GM21737 (cell line): ENCODE measurements around the gene MAPK8IP3.

ENCODE experiments used
- ATAC-seq: cut with Tn5 transposase; IDR thresholded peaks from one replicate; pipeline ENCODE4 v1.9.1; 2021; ENCODE audit warnings: mild to moderate bottlenecking, moderate library complexity; ENCODE audit not compliant: unreplicated experiment

Gene MAPK8IP3, protein sequence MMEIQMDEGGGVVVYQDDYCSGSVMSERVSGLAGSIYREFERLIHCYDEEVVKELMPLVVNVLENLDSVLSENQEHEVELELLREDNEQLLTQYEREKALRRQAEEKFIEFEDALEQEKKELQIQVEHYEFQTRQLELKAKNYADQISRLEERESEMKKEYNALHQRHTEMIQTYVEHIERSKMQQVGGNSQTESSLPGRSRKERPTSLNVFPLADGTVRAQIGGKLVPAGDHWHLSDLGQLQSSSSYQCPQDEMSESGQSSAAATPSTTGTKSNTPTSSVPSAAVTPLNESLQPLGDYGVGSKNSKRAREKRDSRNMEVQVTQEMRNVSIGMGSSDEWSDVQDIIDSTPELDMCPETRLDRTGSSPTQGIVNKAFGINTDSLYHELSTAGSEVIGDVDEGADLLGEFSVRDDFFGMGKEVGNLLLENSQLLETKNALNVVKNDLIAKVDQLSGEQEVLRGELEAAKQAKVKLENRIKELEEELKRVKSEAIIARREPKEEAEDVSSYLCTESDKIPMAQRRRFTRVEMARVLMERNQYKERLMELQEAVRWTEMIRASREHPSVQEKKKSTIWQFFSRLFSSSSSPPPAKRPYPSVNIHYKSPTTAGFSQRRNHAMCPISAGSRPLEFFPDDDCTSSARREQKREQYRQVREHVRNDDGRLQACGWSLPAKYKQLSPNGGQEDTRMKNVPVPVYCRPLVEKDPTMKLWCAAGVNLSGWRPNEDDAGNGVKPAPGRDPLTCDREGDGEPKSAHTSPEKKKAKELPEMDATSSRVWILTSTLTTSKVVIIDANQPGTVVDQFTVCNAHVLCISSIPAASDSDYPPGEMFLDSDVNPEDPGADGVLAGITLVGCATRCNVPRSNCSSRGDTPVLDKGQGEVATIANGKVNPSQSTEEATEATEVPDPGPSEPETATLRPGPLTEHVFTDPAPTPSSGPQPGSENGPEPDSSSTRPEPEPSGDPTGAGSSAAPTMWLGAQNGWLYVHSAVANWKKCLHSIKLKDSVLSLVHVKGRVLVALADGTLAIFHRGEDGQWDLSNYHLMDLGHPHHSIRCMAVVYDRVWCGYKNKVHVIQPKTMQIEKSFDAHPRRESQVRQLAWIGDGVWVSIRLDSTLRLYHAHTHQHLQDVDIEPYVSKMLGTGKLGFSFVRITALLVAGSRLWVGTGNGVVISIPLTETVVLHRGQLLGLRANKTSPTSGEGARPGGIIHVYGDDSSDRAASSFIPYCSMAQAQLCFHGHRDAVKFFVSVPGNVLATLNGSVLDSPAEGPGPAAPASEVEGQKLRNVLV (N-terminal part only)

DNA sequence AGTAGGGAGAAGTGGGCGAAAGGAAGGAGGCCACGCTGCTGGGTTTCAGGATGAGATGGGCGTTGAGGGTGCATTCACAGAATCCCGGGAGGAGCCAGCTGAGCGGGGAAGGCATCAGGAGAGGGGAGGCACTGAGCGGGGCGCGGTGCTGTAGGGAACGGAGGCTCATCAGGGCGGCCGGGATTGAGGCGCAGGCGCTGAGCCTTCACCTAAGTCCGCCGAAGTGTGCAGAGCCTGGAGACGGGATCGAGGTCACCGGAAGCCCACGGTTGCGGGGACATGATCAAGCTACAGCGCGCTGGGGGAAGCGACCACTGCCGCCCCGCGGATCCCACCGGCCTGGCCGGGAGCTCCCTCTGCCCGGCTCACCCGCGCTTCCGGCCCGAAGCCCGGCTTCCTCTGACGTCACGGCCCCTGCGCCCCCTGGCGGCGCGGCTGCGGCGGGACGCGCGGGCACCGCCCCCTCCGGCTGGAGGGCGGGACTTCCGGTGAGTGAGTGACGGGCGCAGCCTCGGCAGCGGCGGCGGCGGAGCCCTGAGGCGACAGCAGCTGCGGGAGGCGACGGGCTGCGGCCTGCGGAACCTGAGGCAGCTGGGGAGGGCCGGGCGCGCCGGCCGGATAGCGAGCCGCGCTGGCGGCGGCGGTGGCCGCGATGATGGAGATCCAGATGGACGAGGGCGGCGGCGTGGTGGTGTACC, at the start of gene MAPK8IP3:
MAPK8IP3 (plus strand) TSS at position 508 of the 698 bp plus-strand sequence; CDS start at position 653, 145 bp downstream.
- ATAC-seq: peak; percentile 79

DNA sequence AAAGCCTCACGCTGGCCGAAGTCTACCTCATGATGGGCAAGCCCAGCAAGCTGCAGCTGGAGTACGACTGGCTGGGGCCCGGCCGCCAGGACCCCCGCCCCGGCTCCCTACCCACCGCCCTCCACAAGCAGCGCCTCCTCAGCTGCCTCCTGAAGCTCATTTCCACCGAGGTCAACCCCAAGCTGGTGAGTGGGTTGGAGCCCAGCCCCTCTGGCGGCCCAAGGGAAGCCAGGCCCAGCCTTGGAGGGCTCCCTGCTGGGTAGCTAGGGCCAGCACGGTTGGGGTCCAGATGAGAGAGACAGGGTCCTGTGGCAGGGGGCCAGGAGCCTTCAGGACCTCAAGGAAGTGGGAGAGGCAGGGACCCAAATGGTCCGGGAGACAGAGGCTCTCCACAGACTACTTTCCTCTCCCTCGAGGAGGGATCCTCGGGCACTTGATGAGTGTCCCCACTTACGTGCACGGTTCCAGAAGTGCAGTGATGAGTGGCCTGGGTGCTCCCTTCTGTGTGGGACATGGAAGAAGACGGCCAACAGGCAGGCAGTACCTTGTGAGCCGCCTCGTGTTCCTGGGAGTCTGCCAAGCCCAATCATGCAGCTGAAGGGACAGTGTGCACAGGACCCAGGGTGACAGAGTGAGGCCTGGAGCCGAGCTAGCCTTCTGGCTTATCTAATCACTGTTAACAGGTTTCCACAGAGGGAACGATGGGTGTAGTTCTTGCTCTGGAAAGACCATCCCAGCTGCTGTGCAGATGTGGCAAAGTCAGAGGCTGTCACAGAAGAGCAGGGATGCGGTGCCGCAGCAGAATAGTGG, 49.0 kb upstream of the MAPK8IP3 start:
- no peak for ATAC-seq

GRCh38 chr16:1657841-1658240, 48.2 kb upstream of the MAPK8IP3 start:
- no peak for ATAC-seq

DNA sequence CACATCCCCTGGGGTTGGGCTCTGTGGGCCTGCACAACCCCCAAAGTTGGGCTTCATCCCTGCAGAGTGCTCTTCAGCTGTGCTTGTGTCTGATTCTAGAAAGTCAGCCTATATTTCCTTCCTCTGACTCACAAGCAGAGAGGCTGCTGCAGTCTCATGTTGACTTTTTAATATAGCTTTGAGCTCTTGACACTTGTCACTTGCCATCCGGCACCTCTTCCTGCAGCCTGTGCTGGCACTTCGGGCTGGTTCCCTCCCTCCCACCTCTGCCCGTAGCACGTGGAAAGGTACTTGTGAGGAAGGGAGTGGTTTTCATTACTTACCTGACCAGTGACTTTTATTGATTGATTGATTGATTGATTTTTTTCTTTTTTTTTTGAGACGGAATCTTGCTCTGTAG, 47.0 kb upstream of the MAPK8IP3 start:
- no peak for ATAC-seq

- no peak for ATAC-seq
Observed at GRCh38 chr16:1661826-1662225, 44.2 kb upstream of the MAPK8IP3 start.

GRCh38 chr16:1662543-1662942, 43.5 kb upstream of the MAPK8IP3 start:
- no peak for ATAC-seq

DNA sequence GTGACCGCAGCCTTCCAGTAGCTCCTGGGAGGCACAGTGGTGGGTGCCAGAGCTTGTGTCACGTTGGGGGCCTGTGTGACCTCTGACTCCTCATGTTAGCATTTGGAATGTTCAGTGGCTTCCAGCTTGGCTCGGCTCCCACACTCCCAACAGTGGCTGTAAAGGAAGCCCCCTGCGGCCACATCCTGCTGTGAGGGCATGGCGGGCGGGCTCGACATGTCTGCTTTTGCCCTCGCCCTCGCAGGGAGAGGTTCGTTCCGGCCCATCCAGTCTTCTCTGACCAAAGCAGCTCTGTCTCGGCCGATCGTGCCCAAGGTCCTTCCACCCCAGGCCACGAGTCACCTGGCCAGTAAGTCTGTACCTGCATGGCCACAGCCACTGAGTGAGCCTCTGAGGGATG, 40.2 kb upstream of the MAPK8IP3 start:
- ATAC-seq: no peak

DNA sequence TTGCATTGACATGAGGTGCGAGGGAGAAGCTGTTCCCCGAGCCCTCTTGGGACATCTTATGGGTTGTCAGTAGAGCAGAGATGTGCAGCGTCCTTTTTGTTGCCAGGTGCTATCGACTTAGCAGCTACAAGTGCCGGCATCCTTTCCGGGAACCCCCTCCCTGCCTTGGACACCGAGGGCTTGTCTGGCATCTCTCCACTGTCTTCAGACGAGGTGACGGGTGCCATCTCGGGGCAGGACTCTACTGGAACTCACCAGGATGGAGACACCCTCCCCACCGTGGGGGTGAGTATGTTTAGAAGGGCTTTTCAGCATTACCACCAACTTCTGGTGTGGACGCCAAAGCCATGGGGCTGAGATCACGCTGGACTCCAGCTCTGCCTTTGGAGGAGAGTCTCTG, 39.7 kb upstream of the MAPK8IP3 start:
- ATAC-seq: no peak

GRCh38 chr16:1667271-1667670, 38.7 kb upstream of the MAPK8IP3 start:
- no peak for ATAC-seq

DNA sequence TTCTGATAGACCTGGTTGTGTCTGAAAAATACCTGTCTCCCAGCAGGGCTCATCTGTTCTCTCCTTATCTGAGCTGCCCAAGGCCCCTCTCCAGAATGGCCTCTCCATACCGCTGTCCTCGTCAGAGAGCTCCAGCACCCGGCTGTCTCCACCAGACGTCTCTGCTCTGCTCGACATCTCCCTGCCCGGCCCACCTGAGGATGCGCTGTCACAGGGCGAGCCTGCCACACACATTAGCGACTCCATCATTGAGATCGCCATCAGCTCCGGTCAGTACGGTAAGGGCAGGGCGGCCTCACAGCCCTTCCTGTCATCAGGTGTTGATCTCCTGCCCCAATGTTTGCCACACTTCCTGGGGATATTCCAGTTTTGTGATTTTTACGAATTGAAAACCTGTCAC, 38.1 kb upstream of the MAPK8IP3 start:
- ATAC-seq: no peak

DNA sequence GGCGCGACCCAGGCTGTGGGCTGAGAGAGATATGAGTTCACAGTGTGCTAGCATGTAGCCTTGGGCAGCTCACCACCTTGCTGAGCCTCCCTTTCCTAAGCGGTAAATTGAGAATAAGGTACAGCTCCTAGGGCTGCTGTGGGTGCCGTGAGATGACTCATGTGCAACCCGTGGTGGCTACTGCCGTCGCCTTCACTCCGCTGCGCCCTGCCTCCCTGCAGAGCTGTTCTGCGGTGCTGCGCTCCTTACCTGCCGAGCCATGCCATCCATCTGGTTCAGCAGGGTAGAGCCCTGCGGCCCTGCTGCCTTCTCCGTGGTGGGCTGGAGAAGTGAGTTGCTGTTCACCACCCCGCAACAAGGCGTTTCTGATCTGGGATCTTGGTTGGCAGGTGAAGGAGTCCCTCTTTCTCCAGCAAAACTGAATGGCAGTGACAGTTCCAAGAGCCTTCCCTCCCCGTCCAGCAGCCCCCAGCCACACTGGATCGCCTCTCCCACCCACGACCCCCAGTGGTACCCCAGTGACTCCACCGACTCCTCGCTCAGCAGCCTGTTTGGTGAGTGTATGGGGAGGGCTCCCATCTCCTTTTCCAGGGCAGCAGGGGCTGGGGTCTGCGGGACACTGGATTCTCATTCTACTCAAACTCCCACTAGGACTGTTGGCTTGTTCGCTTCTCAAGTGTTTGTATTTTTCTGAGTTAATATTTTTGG, 37.2 kb upstream of the MAPK8IP3 start:
- no peak for ATAC-seq

- ATAC-seq: no peak
Observed at GRCh38 chr16:1669698-1670097, 36.3 kb upstream of the MAPK8IP3 start.

DNA sequence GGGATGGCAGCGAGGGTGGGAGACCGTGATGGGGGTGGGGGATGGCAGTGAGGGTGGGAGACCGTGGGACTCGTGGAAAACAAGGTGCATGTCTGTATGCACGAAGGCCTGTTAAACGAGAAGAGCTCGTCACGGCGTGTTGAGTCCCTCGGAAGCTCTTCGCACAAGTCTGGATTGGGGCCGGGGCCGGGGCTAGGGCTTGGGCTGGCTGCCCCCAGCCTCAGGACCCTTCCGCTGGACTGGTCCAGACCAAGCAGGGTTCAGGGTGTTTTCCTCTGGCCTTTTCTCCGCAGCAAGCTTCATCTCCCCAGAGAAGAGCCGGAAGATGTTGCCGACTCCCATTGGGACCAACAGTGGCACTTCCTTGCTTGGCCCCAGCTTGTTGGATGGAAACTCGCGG, 35.6 kb upstream of the MAPK8IP3 start:
- no peak for ATAC-seq

DNA sequence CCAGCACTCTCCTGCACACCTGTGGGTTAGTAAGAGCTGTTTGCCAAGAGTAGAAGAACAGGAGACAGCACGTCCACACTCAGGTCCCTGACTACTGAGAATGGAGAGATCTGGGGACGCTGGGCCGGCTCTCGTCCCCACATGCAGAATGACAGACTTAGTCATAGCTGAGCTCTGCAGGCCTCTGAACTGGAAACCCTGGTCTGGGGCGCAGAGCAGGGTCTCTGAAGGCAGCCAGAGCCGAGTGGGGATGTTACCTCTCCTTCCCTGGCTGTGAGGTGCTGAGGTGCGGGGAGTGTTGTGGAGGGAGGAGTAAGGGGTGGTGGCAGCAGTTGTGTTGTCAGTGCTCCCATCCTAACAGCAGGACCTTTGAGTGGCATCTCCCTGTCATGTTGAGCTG, 35.1 kb upstream of the MAPK8IP3 start:
- no peak for ATAC-seq

- no peak for ATAC-seq
Observed at GRCh38 chr16:1673424-1674151, 32.4 kb upstream of the MAPK8IP3 start.

GRCh38 chr16:1674306-1674705, 31.7 kb upstream of the MAPK8IP3 start:
- no peak for ATAC-seq

- ATAC-seq: no peak
Observed at GRCh38 chr16:1674751-1675664, 31.0 kb upstream of the MAPK8IP3 start.
